Thyroid gland (tissue), 4 donors: ENCODE results near the gene ZNF451. TPM values are rescaled to one million over a fixed set of nuclear protein-coding genes. Genes with fewer than 3 reads are reported as not detected.

Experiments used
- DNase-seq, 2 donors: peaks; one replicate each; pipeline ENCODE4 v3.0.0-alpha.2; 2019
- H3K27ac ChIP-seq, 3 donors: fragments of 200-600 bp; sonication (generic); 1 replicate in 2 of 3; 2 replicates in 1 of 3; pipeline ENCODE4 v1.5.1; 2016 to 2019; ENCODE audit warnings: mild to moderate bottlenecking in 1 of 3, moderate library complexity in 1 of 3
- H3K27me3 ChIP-seq: fragments of 200-600 bp; sonication (generic); one replicate; pipeline ENCODE4 v1.5.1; 2019
- H3K36me3 ChIP-seq, 2 donors: fragments of 200-600 bp; sonication (generic); one replicate each; pipeline ENCODE4 v1.5.1; 2016 to 2019
- H3K4me1 ChIP-seq, 2 donors: fragments of 200-600 bp; sonication (generic); one replicate each; pipeline ENCODE4 v1.5.1; 2017 to 2019
- H3K4me3 ChIP-seq, 3 donors: fragments of 200-600 bp; sonication (generic); replicated peaks in 1 of 3; 1 replicate in 2 of 3; 2 replicates in 1 of 3; pipeline ENCODE4 v1.5.1; 2016; ENCODE audit warnings: mild to moderate bottlenecking in 1 of 3
- H3K9me3 ChIP-seq: fragments of 200-600 bp; sonication (generic); one replicate; pipeline ENCODE4 v1.5.1; 2017
- POLR2A ChIP-seq, 2 donors: fragments of 450-650 bp; IDR thresholded peaks; one replicate each; pipeline ENCODE4 v1.6.1; 2017; ENCODE audit warnings: antibody characterized with exemption in 2 of 2, mild to moderate bottlenecking in 2 of 2, moderate library complexity in 1 of 2
- WGBS, 2 donors: methylation state at CpG; one replicate each; pipeline ENCODE4 v1.1.5; 2017; 5-methylcytosine and 5-hydroxymethylcytosine counted together
- intact Hi-C: fragments of 100-400 bp; cut with DNase I; formaldehyde crosslinking; loops from one replicate; pipeline ENCODE4 v1.15.1; 2023
- total RNA-seq, 4 donors: library from RNA; depleted of rRNA; stranded (reverse); fragments of >200 nt; gene quantifications; one replicate each; pipeline ENCODE4 v1.2.3, GENCODE V29; 2016
- TF ChIP-seq, protein P1 (sequence below), 6 experiments: fragments of 200-600 bp in 3 of 6; fragments of 450-650 bp in 3 of 6; sonication (generic) in 3 of 6; IDR thresholded peaks; one replicate each; pipeline ENCODE4 v1.5.1; 2016 to 2019; ENCODE audit warnings: antibody characterized with exemption in 6 of 6, mild to moderate bottlenecking in 2 of 6, inconsistent platforms in 1 of 6, moderate library complexity in 1 of 6

ZNF451 gene
- total RNA-seq, 4 donors from 2014 or later, result 71.7 to 126 (median 85.6) TPM

DNA sequence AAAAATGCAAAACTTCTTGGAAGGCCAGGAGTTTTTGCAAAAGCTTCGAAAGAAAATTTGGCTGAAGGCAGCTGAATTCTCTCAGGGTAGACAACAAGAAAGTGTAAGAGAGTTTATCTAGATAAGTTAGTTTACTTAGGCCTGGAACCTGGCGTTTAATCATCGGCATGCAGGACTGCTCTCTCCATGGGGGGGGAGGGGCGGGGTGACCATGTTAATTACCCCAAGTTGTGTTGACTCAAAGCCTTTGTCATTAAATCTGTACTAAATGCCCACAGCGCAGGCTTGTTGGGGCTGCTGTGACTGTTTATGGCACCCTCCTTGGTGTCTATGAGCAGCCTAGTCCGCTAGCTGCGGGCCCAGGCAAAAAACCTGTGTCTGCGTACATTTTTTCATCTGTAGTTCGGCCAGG, 20.1 kb upstream of the ZNF451 start:
- no peaks in the 10 kb centered on the region for H3K9me3 ChIP-seq
- intact Hi-C loops, result no loop called here
- WGBS, 2 donors, result 84% methylated on average over 9 of the region's 9 CpGs
- H3K4me3 ChIP-seq, result no peak overlapping the region
- H3K4me1 ChIP-seq, result no peaks in the 10 kb centered on the region
- no peaks in the 10 kb centered on the region for H3K27me3 ChIP-seq
- TF ChIP-seq, protein P1, sequence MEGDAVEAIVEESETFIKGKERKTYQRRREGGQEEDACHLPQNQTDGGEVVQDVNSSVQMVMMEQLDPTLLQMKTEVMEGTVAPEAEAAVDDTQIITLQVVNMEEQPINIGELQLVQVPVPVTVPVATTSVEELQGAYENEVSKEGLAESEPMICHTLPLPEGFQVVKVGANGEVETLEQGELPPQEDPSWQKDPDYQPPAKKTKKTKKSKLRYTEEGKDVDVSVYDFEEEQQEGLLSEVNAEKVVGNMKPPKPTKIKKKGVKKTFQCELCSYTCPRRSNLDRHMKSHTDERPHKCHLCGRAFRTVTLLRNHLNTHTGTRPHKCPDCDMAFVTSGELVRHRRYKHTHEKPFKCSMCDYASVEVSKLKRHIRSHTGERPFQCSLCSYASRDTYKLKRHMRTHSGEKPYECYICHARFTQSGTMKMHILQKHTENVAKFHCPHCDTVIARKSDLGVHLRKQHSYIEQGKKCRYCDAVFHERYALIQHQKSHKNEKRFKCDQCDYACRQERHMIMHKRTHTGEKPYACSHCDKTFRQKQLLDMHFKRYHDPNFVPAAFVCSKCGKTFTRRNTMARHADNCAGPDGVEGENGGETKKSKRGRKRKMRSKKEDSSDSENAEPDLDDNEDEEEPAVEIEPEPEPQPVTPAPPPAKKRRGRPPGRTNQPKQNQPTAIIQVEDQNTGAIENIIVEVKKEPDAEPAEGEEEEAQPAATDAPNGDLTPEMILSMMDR (IDR thresholded peaks at IDR 0.05), result no peak
- no peak for TF ChIP-seq POLR2A (IDR thresholded peaks at IDR 0.05)
- no peak for DNase-seq
- no peaks in the 10 kb centered on the region for H3K36me3 ChIP-seq
- H3K27ac ChIP-seq, result no peak overlapping the region

DNA sequence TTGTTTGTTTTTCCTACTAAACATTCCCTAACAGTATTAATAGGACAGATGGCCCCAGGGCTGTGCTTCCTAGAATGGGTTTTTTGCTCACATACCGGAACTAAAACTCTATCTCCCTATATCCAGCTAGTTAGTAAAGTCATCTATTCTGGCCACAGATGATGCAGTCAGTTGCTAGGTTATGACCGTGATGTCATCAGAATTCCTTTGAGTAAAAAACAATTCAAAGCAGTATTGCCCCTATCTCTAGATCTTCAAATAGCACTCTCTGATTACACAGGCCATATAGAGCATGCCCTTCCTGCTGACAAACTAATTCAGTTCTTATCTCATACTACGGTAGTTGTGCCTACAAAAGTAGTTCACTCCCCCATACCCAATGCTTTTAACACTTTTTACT, 17.9 kb upstream of the ZNF451 start:
- Histone ChIP-seq H3K4me1 (no peaks in the 10 kb centered on the region), H3K9me3 (no peaks in the 10 kb centered on the region), H3K4me3 (no peak overlapping the region), H3K27ac (no peak overlapping the region), H3K36me3 (no peaks in the 10 kb centered on the region), H3K27me3 (no peaks in the 10 kb centered on the region)
- TF ChIP-seq, protein P1 (IDR thresholded peaks at IDR 0.05), result no peak
- TF ChIP-seq POLR2A (IDR thresholded peaks at IDR 0.05), result no peak
- intact Hi-C loops, result no loop called here
- DNase-seq, result no peak
- 91 to 94% methylated on average over 3 of the region's 3 CpGs for WGBS, 2 donors

DNA sequence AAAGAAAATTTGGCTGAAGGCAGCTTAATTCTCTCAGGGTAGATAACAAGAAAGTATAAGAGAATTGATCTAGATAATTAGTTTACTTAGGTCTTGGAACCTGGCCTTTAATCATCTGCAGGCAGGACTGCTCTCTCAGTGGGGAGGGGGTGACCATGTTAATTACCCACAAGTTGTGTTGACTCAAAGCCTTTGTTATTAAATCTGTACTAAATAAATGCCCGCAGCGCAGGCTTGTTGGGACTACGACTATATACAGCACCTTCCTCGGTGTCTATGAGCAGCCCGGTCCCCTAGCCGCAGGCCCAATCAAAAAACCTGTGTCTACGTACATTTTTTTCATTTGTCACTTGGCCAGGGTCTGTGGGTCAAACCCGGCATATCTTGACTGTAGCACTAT, 15.6 kb upstream of the ZNF451 start:
- TF ChIP-seq POLR2A (IDR thresholded peaks at IDR 0.05), result no peak
- TF ChIP-seq, protein P1 (IDR thresholded peaks at IDR 0.05), result no peak
- Histone ChIP-seq H3K36me3 (no peaks in the 10 kb centered on the region), H3K4me3 (no peak overlapping the region), H3K4me1 (no peaks in the 10 kb centered on the region), H3K9me3 (no peaks in the 10 kb centered on the region), H3K27ac (no peak overlapping the region), H3K27me3 (no peaks in the 10 kb centered on the region)
- 93 to 94% methylated on average over 8 of the region's 8 CpGs for WGBS, 2 donors
- DNase-seq, result no peak
- intact Hi-C loops, result no loop called here

DNA sequence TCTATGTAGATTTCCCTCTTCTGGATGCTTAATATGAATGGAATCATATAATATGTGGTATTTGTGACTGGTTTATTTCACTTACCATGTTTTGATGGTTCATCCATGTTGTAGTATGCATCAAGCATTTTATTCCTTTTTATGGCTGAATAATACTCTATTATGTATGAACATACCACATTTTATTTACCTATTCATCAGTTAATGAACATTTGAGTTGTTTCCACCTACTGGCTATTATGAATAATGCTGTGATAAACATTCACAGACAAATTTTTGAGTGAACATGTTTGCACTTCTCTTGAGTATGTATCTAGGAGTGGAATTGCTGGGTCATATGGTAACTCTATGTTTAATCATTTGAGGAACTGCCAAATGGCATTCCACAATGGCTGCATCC, 14.9 kb upstream of the ZNF451 start:
- H3K4me3 ChIP-seq, result no peak overlapping the region
- intact Hi-C loops, result no loop called here
- H3K9me3 ChIP-seq, result no peaks in the 10 kb centered on the region
- H3K27me3 ChIP-seq, result no peaks in the 10 kb centered on the region
- no peak overlapping the region for H3K27ac ChIP-seq
- TF ChIP-seq, protein P1 (IDR thresholded peaks at IDR 0.05), result no peak
- TF ChIP-seq POLR2A (IDR thresholded peaks at IDR 0.05), result no peak
- no peak for DNase-seq
- no peaks in the 10 kb centered on the region for H3K4me1 ChIP-seq
- H3K36me3 ChIP-seq, result no peaks in the 10 kb centered on the region

- TF ChIP-seq, protein P1 (IDR thresholded peaks at IDR 0.05), result no peak
- no peak overlapping the region for H3K27ac ChIP-seq
- H3K9me3 ChIP-seq, result no peaks in the 10 kb centered on the region
- WGBS, 2 donors, result 89 to 93% methylated on average over 1 of the region's 1 CpG
- no peaks in the 10 kb centered on the region for H3K36me3 ChIP-seq
- DNase-seq, result no peak
- H3K4me3 ChIP-seq, result no peak overlapping the region
- no peaks in the 10 kb centered on the region for H3K4me1 ChIP-seq
- intact Hi-C loops, result no loop called here
- no peaks in the 10 kb centered on the region for H3K27me3 ChIP-seq
These were observed 11.3 kb upstream of the ZNF451 start for GRCh38 chr6:57078531-57079207.
